ENCODE measurements around the gene ZNF135. TPM values are rescaled to one million over a fixed set of nuclear protein-coding genes. Genes with fewer than 3 reads are reported as not detected.

ZNF135 gene
- total RNA-seq, 4 donors from 2014 or later, result 4.6 to 12.4 (median 7.7) TPM

DNA sequence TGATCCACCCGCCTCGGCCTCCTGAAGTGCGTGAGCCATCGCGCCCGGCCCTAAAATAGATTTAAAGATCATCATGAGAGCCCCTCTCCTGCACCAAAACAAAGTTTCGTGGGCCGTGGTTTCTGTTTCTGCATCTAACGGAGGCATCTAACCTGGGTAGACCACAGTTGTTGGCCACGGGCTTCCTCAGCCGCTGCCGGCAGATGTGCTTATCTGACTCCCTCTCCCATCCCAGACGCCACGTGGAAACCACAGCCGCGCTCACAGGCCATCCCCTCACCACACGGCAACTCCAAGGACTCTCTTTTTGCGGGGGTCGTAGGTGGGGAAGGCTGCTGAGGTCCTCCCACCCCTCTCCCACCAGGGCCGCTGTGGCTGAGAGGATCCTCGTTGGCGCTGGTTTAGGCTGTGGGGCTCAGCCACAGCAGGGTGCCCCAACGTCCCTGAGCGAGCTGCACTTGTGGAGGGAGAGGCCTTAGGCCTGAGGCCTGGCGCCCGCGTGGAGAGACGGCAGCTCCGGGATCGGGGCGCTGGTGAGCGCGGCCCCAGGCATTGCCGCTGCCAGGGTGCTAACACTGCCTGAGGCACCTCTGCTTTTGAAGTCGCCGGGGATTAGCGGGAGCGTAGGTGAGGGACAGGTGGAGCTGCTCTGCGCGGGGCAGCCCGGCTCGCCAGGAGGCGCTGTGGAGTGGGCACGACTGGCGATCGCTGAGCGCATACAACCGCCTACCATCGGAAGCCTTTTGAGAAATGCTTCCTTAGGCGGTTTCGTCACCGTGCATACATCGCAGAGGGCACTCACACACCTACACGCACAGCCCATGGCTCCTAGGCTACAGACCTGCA lies 16.4 kb upstream of the ZNF135 start:
- TF ChIP-seq, protein P1, sequence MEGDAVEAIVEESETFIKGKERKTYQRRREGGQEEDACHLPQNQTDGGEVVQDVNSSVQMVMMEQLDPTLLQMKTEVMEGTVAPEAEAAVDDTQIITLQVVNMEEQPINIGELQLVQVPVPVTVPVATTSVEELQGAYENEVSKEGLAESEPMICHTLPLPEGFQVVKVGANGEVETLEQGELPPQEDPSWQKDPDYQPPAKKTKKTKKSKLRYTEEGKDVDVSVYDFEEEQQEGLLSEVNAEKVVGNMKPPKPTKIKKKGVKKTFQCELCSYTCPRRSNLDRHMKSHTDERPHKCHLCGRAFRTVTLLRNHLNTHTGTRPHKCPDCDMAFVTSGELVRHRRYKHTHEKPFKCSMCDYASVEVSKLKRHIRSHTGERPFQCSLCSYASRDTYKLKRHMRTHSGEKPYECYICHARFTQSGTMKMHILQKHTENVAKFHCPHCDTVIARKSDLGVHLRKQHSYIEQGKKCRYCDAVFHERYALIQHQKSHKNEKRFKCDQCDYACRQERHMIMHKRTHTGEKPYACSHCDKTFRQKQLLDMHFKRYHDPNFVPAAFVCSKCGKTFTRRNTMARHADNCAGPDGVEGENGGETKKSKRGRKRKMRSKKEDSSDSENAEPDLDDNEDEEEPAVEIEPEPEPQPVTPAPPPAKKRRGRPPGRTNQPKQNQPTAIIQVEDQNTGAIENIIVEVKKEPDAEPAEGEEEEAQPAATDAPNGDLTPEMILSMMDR (IDR thresholded peaks at IDR 0.05), result no peak
- no peak for TF ChIP-seq POLR2AphosphoS5 (IDR thresholded peaks at IDR 0.05)
- no peak for TF ChIP-seq EP300 (IDR thresholded peaks at IDR 0.05)
- no peak for TF ChIP-seq POLR2A (IDR thresholded peaks at IDR 0.05)
- H3K27me3 ChIP-seq, result peaks cover 3% of the 10 kb centered on the region
- WGBS, result 38% methylated on average over 28 of the region's 54 CpGs
- H3K36me3 ChIP-seq, result no peaks in the 10 kb centered on the region
- H3K4me1 ChIP-seq, result no peaks in the 10 kb centered on the region
- DNase-seq (ENCODE audit: low spot score in 2 of 2), result no peak
- H3K4me3 ChIP-seq, result no peak overlapping the region
- peaks cover 14% of the 10 kb centered on the region for H3K9me3 ChIP-seq
- H3K27ac ChIP-seq, result no peak overlapping the region

DNA sequence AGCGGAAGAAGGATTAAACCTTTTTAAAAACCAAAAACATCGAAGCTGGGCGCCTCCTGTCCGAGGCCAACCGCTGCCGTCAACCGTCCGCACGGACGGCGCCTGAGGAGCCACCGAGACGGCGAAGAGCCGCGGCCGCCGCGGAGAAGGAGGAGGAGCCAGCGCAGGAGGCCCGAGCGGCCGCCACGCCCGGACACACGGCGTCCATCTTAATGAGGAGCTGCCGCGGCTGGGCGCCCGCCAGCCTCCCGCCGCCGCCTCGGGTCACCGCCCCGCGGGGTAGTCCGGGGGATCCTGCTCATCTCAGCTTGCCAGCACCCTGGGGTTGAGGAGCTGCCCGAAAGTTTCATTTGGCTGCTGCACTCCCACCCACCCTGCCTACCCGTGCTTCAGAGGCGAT lies 14.7 kb upstream of the ZNF135 start:
- Histone ChIP-seq H3K27ac (no peak overlapping the region), H3K9me3 (peaks cover 16% of the 10 kb centered on the region), H3K4me3 (no peak overlapping the region), H3K36me3 (no peaks in the 10 kb centered on the region), H3K4me1 (no peaks in the 10 kb centered on the region), H3K27me3 (no peaks in the 10 kb centered on the region)
- TF ChIP-seq, protein P1 (IDR thresholded peaks at IDR 0.05), result no peak
- TF ChIP-seq EP300 (IDR thresholded peaks at IDR 0.05) (no peak), POLR2AphosphoS5 (IDR thresholded peaks at IDR 0.05) (no peak), POLR2A (IDR thresholded peaks at IDR 0.05) (no peak)
- WGBS, result 66% methylated on average over 26 of the region's 42 CpGs
- no peak for DNase-seq (ENCODE audit: low spot score in 2 of 2)

DNA sequence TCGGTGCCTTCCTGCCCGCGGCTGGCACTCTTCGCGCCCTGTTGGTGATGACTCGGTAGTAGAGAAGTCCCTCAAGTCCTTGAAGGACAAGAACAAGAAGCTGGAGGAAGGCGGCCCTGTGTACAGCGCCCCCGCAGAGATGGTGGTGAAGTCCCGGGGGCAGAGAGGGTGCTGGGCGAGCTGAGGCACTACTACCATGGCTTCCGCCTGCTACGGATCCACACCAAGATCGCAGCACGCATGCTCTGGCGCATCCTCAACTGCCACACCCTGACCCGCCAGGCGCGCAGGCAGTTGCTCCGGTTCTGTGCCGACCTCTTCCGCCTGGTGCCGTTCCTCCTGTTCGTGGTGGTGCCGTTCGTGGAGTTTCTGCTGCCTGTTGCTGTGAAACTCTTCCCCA lies 14.2 kb upstream of the ZNF135 start:
- H3K4me1 ChIP-seq, result no peaks in the 10 kb centered on the region
- DNase-seq (ENCODE audit: low spot score in 2 of 2), result no peak
- H3K4me3 ChIP-seq, result no peak overlapping the region
- 95% methylated on average over 20 of the region's 26 CpGs for WGBS
- H3K9me3 ChIP-seq, result peaks cover 21% of the 10 kb centered on the region
- H3K27ac ChIP-seq, result no peak overlapping the region
- TF ChIP-seq EP300 (IDR thresholded peaks at IDR 0.05) (no peak), POLR2A (IDR thresholded peaks at IDR 0.05) (no peak), POLR2AphosphoS5 (IDR thresholded peaks at IDR 0.05) (no peak)
- TF ChIP-seq, protein P1 (IDR thresholded peaks at IDR 0.05), result no peak
- H3K27me3 ChIP-seq, result no peaks in the 10 kb centered on the region
- no peaks in the 10 kb centered on the region for H3K36me3 ChIP-seq

DNA sequence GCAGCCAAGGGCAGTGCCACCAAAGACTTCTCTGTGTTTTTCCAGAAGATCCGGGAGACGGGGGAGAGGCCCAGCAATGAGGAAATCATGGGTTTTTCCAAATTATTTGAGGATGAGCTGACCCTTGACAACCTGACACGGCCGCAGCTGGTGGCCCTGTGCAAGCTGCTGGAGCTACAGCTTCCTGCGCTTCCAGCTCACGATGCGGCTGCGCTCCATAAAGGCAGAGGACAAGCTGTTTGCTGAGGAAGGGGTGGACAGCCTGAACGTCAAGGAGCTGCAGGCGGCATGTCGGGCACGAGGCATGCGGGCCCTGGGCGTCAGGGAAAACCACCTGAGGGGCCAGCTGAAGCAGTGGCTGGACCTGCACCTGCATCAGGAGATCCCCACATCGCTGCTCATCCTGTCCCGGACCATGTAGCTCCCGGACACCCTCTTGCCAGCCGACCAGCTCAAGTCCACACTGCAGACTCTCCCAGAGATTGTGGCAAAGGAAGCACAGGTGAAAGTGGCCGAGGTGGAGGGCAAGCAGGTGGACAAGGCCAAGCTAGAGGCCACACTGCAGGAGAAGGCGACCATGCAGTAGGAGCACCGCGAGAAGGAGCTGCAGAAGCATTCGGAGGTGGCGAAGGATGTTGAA lies 13.6 kb upstream of the ZNF135 start:
- Histone ChIP-seq H3K27me3 (no peaks in the 10 kb centered on the region), H3K27ac (no peak overlapping the region), H3K36me3 (no peaks in the 10 kb centered on the region), H3K9me3 (peaks cover 21% of the 10 kb centered on the region), H3K4me3 (no peak overlapping the region), H3K4me1 (no peaks in the 10 kb centered on the region)
- WGBS, result 95% methylated on average over 14 of the region's 24 CpGs
- no peak for DNase-seq (ENCODE audit: low spot score in 2 of 2)
- TF ChIP-seq, protein P1 (IDR thresholded peaks at IDR 0.05), result no peak
- TF ChIP-seq POLR2AphosphoS5 (IDR thresholded peaks at IDR 0.05) (no peak), POLR2A (IDR thresholded peaks at IDR 0.05) (no peak), EP300 (IDR thresholded peaks at IDR 0.05) (no peak)

DNA sequence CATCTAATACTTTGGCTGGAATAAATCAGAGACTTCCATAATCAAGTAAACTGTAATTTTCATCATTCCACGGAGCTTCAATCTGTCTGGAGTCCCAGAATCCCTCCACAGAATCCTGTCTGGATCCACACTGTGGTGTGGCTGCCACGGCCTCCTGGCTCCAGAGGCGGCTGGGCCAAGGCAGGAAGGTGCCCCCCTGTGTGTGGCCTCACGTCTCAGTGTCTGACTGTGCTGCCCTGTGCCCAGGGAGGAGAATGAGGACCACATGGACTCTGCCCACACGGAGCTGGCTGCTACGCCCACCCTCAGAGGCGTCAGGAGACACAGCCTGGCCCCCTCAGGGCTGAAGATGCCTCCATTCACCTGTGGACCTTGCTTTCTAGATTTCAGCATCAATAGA lies 12.2 kb upstream of the ZNF135 start:
- no peaks in the 10 kb centered on the region for H3K27me3 ChIP-seq
- no peak overlapping the region for H3K4me3 ChIP-seq
- H3K4me1 ChIP-seq, result no peaks in the 10 kb centered on the region
- H3K36me3 ChIP-seq, result no peaks in the 10 kb centered on the region
- DNase-seq (ENCODE audit: low spot score in 2 of 2), result no peak
- peaks cover 24% of the 10 kb centered on the region for H3K9me3 ChIP-seq
- no peak overlapping the region for H3K27ac ChIP-seq
- WGBS, result 82% methylated on average over 3 of the region's 7 CpGs
- TF ChIP-seq, protein P1 (IDR thresholded peaks at IDR 0.05), result no peak
- no peak for TF ChIP-seq POLR2AphosphoS5 (IDR thresholded peaks at IDR 0.05)
- TF ChIP-seq POLR2A (IDR thresholded peaks at IDR 0.05), result no peak
